Measurements from ENCODE around the gene HOXA13.

HOXA13 gene

DNA sequence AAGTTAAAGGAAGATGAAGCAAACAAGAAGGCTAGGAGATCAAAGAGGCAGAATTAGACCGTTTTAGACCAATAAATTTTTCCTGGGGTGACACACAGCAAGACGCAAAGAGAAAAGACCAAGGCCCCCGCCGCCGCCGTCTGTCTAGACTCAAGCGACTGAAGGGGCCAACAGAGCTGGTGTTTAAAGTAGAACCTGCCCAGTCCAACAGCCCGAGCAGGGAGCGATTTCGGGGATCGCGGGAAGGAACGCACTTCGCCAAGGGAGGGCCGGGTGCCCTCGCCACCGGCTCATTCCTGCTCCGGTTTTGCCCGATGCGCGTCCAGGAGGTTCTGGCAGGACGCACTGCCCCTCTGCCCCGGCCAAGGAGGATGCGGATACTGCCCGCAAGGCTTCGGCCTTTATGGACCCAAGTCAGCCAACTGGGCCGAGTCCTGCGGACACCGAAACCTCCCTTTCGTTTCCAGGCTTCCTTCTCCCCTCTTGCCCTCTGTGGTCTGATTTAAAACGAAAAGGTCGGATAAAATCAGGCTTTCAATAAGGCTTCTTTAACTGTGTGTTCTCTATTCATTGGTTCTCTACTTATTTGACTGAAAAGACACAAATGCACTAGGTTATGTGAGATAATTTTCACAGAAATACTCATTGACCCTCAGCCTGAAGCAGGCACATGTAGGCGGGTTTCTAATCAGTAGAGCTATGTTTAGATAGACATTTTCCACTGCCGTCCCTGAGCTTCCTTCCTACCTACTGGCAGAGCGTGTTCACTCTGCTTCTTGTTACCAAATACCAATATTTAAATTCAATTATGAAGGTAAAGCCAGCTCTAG lies 41.2 kb downstream of the HOXA13 start:
- Histone ChIP-seq H3K9ac (no peak overlapping the region), H3K36me3 (no peaks in the 10 kb centered on the region), H4K20me1 (peaks cover 0 to 83% (median 61%) of the 10 kb centered on the region in 11 experiments; a peak in 18 of 22 replicates), H3K27ac (no peak overlapping the region), H3K4me2 (no peak overlapping the region), H3K27me3 (peaks cover 94 to 100% (median 100%) of the 10 kb centered on the region in 11 experiments), H3K4me3 (no peak overlapping the region), H3K4me1 (peaks cover 8 to 15% (median 13%) of the 10 kb centered on the region in 10 experiments; a peak in 18 of 20 replicates), H3K9me3 (replicated peaks in 1 of 11) (peaks cover 20 to 46% (median 38%) of the 10 kb centered on the region in 11 experiments)
- TF ChIP-seq Cebpa-rat (IDR thresholded peaks at IDR 0.05), result no peak

GRCh38 chr7:27157702-27158431 lies 42.0 kb downstream of the HOXA13 start:
- H3K4me2 ChIP-seq, result no peak overlapping the region
- H3K4me1 ChIP-seq, result peaks cover 8 to 15% (median 13%) of the 10 kb centered on the region in 10 experiments; a peak in 18 of 20 replicates
- TF ChIP-seq Cebpa-rat (IDR thresholded peaks at IDR 0.05), result no peak
- no peaks in the 10 kb centered on the region for H3K36me3 ChIP-seq
- H3K9me3 ChIP-seq (replicated peaks in 1 of 11), result peaks cover 20 to 47% (median 38%) of the 10 kb centered on the region in 11 experiments
- H4K20me1 ChIP-seq, result peaks cover 0 to 82% (median 58%) of the 10 kb centered on the region in 11 experiments; a peak in 17 of 22 replicates
- H3K27ac ChIP-seq, result no peak overlapping the region
- H3K4me3 ChIP-seq, result no peak overlapping the region
- H3K9ac ChIP-seq, result no peak overlapping the region
- peaks cover 94 to 100% (median 100%) of the 10 kb centered on the region in 11 experiments for H3K27me3 ChIP-seq

GRCh38 chr7:27156916-27157701 lies 42.8 kb downstream of the HOXA13 start:
- H3K9ac ChIP-seq, result no peak overlapping the region
- TF ChIP-seq Cebpa-rat (IDR thresholded peaks at IDR 0.05), result no peak
- peaks cover 0 to 85% (median 64%) of the 10 kb centered on the region in 11 experiments; a peak in 17 of 22 replicates for H4K20me1 ChIP-seq
- no peak overlapping the region for H3K27ac ChIP-seq
- H3K4me2 ChIP-seq, result no peak overlapping the region
- H3K27me3 ChIP-seq, result peaks cover 94 to 100% (median 100%) of the 10 kb centered on the region in 11 experiments
- peaks cover 8 to 19% (median 15%) of the 10 kb centered on the region in 10 experiments; a peak in 19 of 20 replicates for H3K4me1 ChIP-seq
- no peaks in the 10 kb centered on the region for H3K36me3 ChIP-seq
- H3K9me3 ChIP-seq (replicated peaks in 1 of 11), result peaks cover 20 to 48% (median 38%) of the 10 kb centered on the region in 11 experiments
- no peak overlapping the region for H3K4me3 ChIP-seq

DNA sequence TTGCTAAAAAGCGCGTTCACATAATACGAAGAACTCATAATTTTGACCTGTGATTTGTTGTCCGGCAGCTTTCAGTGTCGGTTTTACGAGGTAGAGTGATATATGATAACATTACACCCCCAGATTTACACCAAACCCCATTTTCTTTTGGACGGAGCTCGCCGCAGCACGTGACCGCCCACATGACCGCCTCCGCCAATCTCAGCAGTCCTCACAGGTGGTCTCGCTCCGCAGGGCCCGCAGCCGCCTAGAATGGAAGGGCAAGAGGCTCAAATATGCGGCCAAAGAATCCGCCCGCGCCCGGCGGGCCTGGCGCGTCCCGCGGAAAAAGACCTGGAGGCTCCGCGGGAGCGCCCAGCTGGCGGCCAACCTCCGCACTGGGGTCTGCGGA lies 43.4 kb downstream of the HOXA13 start, which contains the start of gene HOXA7:
Gene HOXA7 (minus strand): TSS at position 168 of the 391 bp plus-strand sequence. CDS start 130 bp downstream, at position 38.
- TF ChIP-seq Cebpa-rat (IDR thresholded peaks at IDR 0.05), result no peak
- no peak within 1 kb of the TSS for H3K9ac ChIP-seq
- no peak within 1 kb of the TSS for H3K4me2 ChIP-seq
- peaks cover 20 to 48% (median 38%) of the 10 kb centered on the region in 11 experiments for H3K9me3 ChIP-seq (replicated peaks in 1 of 11)
- H3K27me3 ChIP-seq, result peaks cover 94 to 100% (median 100%) of the 10 kb centered on the region in 11 experiments
- peak within 1 kb of the TSS in 2 of 10 experiments; percentile 5 to 35; a peak in 3 of 20 replicates for H3K4me3 ChIP-seq
- H3K27ac ChIP-seq, result no peak within 1 kb of the TSS
- H3K36me3 ChIP-seq, result no peaks in the 10 kb centered on the region
- peaks cover 12 to 25% (median 19%) of the 10 kb centered on the region in 10 experiments; a peak in 19 of 20 replicates for H3K4me1 ChIP-seq
- H4K20me1 ChIP-seq, result peaks cover 0 to 87% (median 65%) of the 10 kb centered on the region in 11 experiments; a peak in 17 of 22 replicates

GRCh38 chr7:27155816-27156507 lies 43.9 kb downstream of the HOXA13 start:
- Histone ChIP-seq H3K36me3 (no peaks in the 10 kb centered on the region), H3K9ac (no peak overlapping the region), H3K27me3 (peaks cover 100% of the 10 kb centered on the region in 11 experiments), H4K20me1 (peaks cover 0 to 91% (median 70%) of the 10 kb centered on the region in 11 experiments; a peak in 17 of 22 replicates), H3K27ac (no peak overlapping the region), H3K4me1 (peaks cover 18 to 27% (median 24%) of the 10 kb centered on the region in 10 experiments; a peak in 19 of 20 replicates), H3K9me3 (replicated peaks in 1 of 11) (peaks cover 20 to 48% (median 38%) of the 10 kb centered on the region in 11 experiments), H3K4me3 (peak overlapping the region in 2 of 10 experiments; percentile 5 to 35; a peak in 3 of 20 replicates), H3K4me2 (no peak overlapping the region)
- TF ChIP-seq Cebpa-rat (IDR thresholded peaks at IDR 0.05), result no peak

DNA sequence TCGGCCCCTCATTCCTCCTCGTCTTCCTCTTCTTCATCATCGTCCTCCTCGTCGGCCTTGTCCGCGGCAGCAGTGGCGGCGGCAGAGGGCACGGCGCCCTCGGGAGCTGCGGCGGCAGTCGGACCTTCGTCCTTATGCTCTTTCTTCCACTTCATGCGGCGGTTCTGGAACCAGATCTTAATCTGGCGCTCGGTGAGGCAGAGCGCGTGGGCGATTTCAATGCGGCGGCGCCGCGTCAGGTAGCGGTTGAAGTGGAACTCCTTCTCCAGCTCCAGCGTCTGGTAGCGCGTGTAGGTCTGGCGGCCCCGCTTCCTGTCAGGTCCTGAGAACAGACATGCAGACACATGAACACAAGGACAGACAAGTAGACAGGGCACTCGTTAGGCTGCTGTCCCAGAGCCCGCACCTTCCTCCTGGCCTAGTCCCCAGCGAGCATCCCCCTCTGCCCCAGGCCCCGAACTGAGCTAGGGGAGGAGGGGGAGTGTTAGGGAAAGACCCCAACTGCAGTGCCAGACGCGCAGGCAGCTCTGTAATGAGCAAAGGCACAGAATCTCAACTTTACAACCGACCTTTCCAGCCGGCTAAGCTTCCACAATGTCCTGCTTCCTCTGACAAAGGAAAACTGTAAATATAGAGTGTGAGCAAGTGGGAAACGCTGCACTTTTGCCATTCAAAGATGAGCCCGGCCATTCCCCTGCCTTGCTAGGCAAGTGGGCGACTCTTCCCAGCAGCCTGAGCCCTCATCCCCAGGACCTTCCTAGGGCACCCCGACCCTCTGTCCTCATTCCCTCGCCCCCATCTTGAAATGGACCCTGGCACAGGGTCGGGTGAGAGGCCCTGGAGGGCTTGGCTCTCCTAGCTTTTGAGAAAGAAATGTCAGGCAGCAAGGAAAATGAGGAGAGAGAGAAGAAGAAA lies 44.7 kb downstream of the HOXA13 start:
- H3K27ac ChIP-seq, result no peak overlapping the region
- H3K4me2 ChIP-seq, result no peak overlapping the region
- H3K9ac ChIP-seq, result no peak overlapping the region

GRCh38 chr7:27154369-27154768 lies 45.5 kb downstream of the HOXA13 start:
- H3K27ac ChIP-seq, result no peak overlapping the region
- no peaks in the 10 kb centered on the region for H3K36me3 ChIP-seq
- H3K4me3 ChIP-seq, result no peak overlapping the region
- TF ChIP-seq Cebpa-rat (IDR thresholded peaks at IDR 0.05), result no peak
- peaks cover 100% of the 10 kb centered on the region in 11 experiments for H3K27me3 ChIP-seq
- H3K9ac ChIP-seq, result no peak overlapping the region
- peaks cover 0 to 82% (median 60%) of the 10 kb centered on the region in 11 experiments; a peak in 17 of 22 replicates for H4K20me1 ChIP-seq
- H3K9me3 ChIP-seq (replicated peaks in 1 of 11), result peaks cover 20 to 48% (median 38%) of the 10 kb centered on the region in 11 experiments
- H3K4me1 ChIP-seq, result peaks cover 11 to 24% (median 20%) of the 10 kb centered on the region in 10 experiments
- no peak overlapping the region for H3K4me2 ChIP-seq

More for the DNA sequence above, 44.7 kb downstream of the HOXA13 start:
- Histone ChIP-seq H4K20me1 (peaks cover 0 to 87% (median 68%) of the 10 kb centered on the region in 11 experiments; a peak in 17 of 22 replicates), H3K27me3 (peaks cover 100% of the 10 kb centered on the region in 11 experiments), H3K9me3 (replicated peaks in 1 of 11) (peaks cover 20 to 48% (median 38%) of the 10 kb centered on the region in 11 experiments), H3K36me3 (no peaks in the 10 kb centered on the region), H3K4me3 (no peak overlapping the region), H3K4me1 (peaks cover 11 to 26% (median 23%) of the 10 kb centered on the region in 10 experiments)
- TF ChIP-seq Cebpa-rat (IDR thresholded peaks at IDR 0.05), result no peak
